ENCODE measurements around the gene F7. TPM values are rescaled to one million over a fixed set of nuclear protein-coding genes. Genes with fewer than 3 reads are reported as not detected.

Gene F7
- total RNA-seq, 1 donor from 2014 or later: under 0.01 TPM

- peaks cover 0 to 10% (median 6%) of the 10 kb centered on the region in 3 donors for H3K36me3 ChIP-seq (ENCODE audit: control insufficient read depth in 3 of 3, insufficient read depth in 3 of 3, low read length in 3 of 3)
- no peak overlapping the region for H3K27ac ChIP-seq (ENCODE audit: low read depth, low read length)
These were observed 13.5 kb upstream of the F7 start for GRCh38 chr13:113091891-113092775.

GRCh38 chr13:113092776-113093579 is 12.6 kb upstream of the F7 start:
- no peak overlapping the region for H3K27ac ChIP-seq (ENCODE audit: low read depth, low read length)
- no peak overlapping the region for H3K4me3 ChIP-seq (ENCODE audit: low read length in 3 of 3)
- peaks cover 0 to 5% (median 0%) of the 10 kb centered on the region in 3 donors for H3K27me3 ChIP-seq (ENCODE audit: control insufficient read depth in 3 of 3, insufficient read depth in 3 of 3, low read length in 3 of 3)
- H3K9ac ChIP-seq (ENCODE audit: low read depth in 1 of 3, low read length in 3 of 3): no peak overlapping the region
- peaks cover 0 to 4% (median 0%) of the 10 kb centered on the region in 3 donors for H3K4me1 ChIP-seq (ENCODE audit: control insufficient read depth in 3 of 3, insufficient read depth in 3 of 3, low read length in 3 of 3)
- H3K36me3 ChIP-seq (ENCODE audit: control insufficient read depth in 3 of 3, insufficient read depth in 3 of 3, low read length in 3 of 3): peaks cover 0 to 4% (median 1%) of the 10 kb centered on the region in 3 donors
- no peaks in the 10 kb centered on the region for H3K9me3 ChIP-seq (ENCODE audit: control insufficient read depth in 3 of 3, low read length in 3 of 3)

More at GRCh38 chr13:113091891-113092775, 13.5 kb upstream of the F7 start:
- H3K4me3 ChIP-seq (ENCODE audit: low read length in 3 of 3): no peak overlapping the region
- H3K4me1 ChIP-seq (ENCODE audit: control insufficient read depth in 3 of 3, insufficient read depth in 3 of 3, low read length in 3 of 3): no peaks in the 10 kb centered on the region
- peaks cover 0 to 5% (median 0%) of the 10 kb centered on the region in 3 donors for H3K27me3 ChIP-seq (ENCODE audit: control insufficient read depth in 3 of 3, insufficient read depth in 3 of 3, low read length in 3 of 3)
- no peak overlapping the region for H3K9ac ChIP-seq (ENCODE audit: low read depth in 1 of 3, low read length in 3 of 3)
- H3K9me3 ChIP-seq (ENCODE audit: control insufficient read depth in 3 of 3, low read length in 3 of 3): no peaks in the 10 kb centered on the region

- H3K27ac ChIP-seq (ENCODE audit: low read depth, low read length): no peak overlapping the region
- H3K36me3 ChIP-seq (ENCODE audit: control insufficient read depth in 3 of 3, insufficient read depth in 3 of 3, low read length in 3 of 3): peaks cover 0 to 6% (median 1%) of the 10 kb centered on the region in 3 donors
- peaks cover 0 to 10% (median 0%) of the 10 kb centered on the region in 3 donors for H3K4me1 ChIP-seq (ENCODE audit: control insufficient read depth in 3 of 3, insufficient read depth in 3 of 3, low read length in 3 of 3)
- no peak overlapping the region for H3K9ac ChIP-seq (ENCODE audit: low read depth in 1 of 3, low read length in 3 of 3)
- H3K27me3 ChIP-seq (ENCODE audit: control insufficient read depth in 3 of 3, insufficient read depth in 3 of 3, low read length in 3 of 3): peaks cover 0 to 5% (median 3%) of the 10 kb centered on the region in 3 donors
- H3K9me3 ChIP-seq (ENCODE audit: control insufficient read depth in 3 of 3, low read length in 3 of 3): no peaks in the 10 kb centered on the region
- no peak overlapping the region for H3K4me3 ChIP-seq (ENCODE audit: low read length in 3 of 3)
These were observed 11.8 kb upstream of the F7 start for GRCh38 chr13:113093580-113094409.

- Histone ChIP-seq H3K4me1 (ENCODE audit: control insufficient read depth in 3 of 3, insufficient read depth in 3 of 3, low read length in 3 of 3) (peaks cover 0 to 10% (median 0%) of the 10 kb centered on the region in 3 donors), H3K9ac (ENCODE audit: low read depth in 1 of 3, low read length in 3 of 3) (no peak overlapping the region), H3K9me3 (ENCODE audit: control insufficient read depth in 3 of 3, low read length in 3 of 3) (no peaks in the 10 kb centered on the region), H3K27ac (ENCODE audit: low read depth, low read length) (no peak overlapping the region), H3K4me3 (ENCODE audit: low read length in 3 of 3) (no peak overlapping the region), H3K36me3 (ENCODE audit: control insufficient read depth in 3 of 3, insufficient read depth in 3 of 3, low read length in 3 of 3) (peaks cover 0 to 6% (median 1%) of the 10 kb centered on the region in 3 donors), H3K27me3 (ENCODE audit: control insufficient read depth in 3 of 3, insufficient read depth in 3 of 3, low read length in 3 of 3) (peaks cover 0 to 5% (median 5%) of the 10 kb centered on the region in 3 donors)
These were observed 11.2 kb upstream of the F7 start for GRCh38 chr13:113094410-113094800.

- no peak overlapping the region for H3K4me3 ChIP-seq (ENCODE audit: low read length in 3 of 3)
- H3K4me1 ChIP-seq (ENCODE audit: control insufficient read depth in 3 of 3, insufficient read depth in 3 of 3, low read length in 3 of 3): peaks cover 0 to 10% (median 0%) of the 10 kb centered on the region in 3 donors
- H3K9me3 ChIP-seq (ENCODE audit: control insufficient read depth in 3 of 3, low read length in 3 of 3): no peaks in the 10 kb centered on the region
- H3K27ac ChIP-seq (ENCODE audit: low read depth, low read length): no peak overlapping the region
- peaks cover 0 to 4% (median 0%) of the 10 kb centered on the region in 3 donors for H3K36me3 ChIP-seq (ENCODE audit: control insufficient read depth in 3 of 3, insufficient read depth in 3 of 3, low read length in 3 of 3)
- H3K9ac ChIP-seq (ENCODE audit: low read depth in 1 of 3, low read length in 3 of 3): no peak overlapping the region
- H3K27me3 ChIP-seq (ENCODE audit: control insufficient read depth in 3 of 3, insufficient read depth in 3 of 3, low read length in 3 of 3): peaks cover 0 to 5% (median 5%) of the 10 kb centered on the region in 3 donors
These were observed 10.2 kb upstream of the F7 start for GRCh38 chr13:113095146-113096051.

- Histone ChIP-seq H3K4me3 (ENCODE audit: low read length in 3 of 3) (no peak overlapping the region), H3K27ac (ENCODE audit: low read depth, low read length) (no peak overlapping the region), H3K4me1 (ENCODE audit: control insufficient read depth in 3 of 3, insufficient read depth in 3 of 3, low read length in 3 of 3) (peaks cover 0 to 10% (median 0%) of the 10 kb centered on the region in 3 donors), H3K27me3 (ENCODE audit: control insufficient read depth in 3 of 3, insufficient read depth in 3 of 3, low read length in 3 of 3) (peaks cover 0 to 5% (median 5%) of the 10 kb centered on the region in 3 donors), H3K36me3 (ENCODE audit: control insufficient read depth in 3 of 3, insufficient read depth in 3 of 3, low read length in 3 of 3) (peaks cover 0 to 4% (median 0%) of the 10 kb centered on the region in 3 donors), H3K9me3 (ENCODE audit: control insufficient read depth in 3 of 3, low read length in 3 of 3) (no peaks in the 10 kb centered on the region), H3K9ac (ENCODE audit: low read depth in 1 of 3, low read length in 3 of 3) (no peak overlapping the region)
These were observed 9.4 kb upstream of the F7 start for GRCh38 chr13:113096052-113096744.

GRCh38 chr13:113096745-113097305 is 8.8 kb upstream of the F7 start:
- H3K27ac ChIP-seq (ENCODE audit: low read depth, low read length): no peak overlapping the region
- H3K9ac ChIP-seq (ENCODE audit: low read depth in 1 of 3, low read length in 3 of 3): no peak overlapping the region
- peaks cover 0 to 10% (median 0%) of the 10 kb centered on the region in 3 donors for H3K4me1 ChIP-seq (ENCODE audit: control insufficient read depth in 3 of 3, insufficient read depth in 3 of 3, low read length in 3 of 3)
- H3K36me3 ChIP-seq (ENCODE audit: control insufficient read depth in 3 of 3, insufficient read depth in 3 of 3, low read length in 3 of 3): peaks cover 0 to 4% (median 0%) of the 10 kb centered on the region in 3 donors
- no peak overlapping the region for H3K4me3 ChIP-seq (ENCODE audit: low read length in 3 of 3)
- no peaks in the 10 kb centered on the region for H3K9me3 ChIP-seq (ENCODE audit: control insufficient read depth in 3 of 3, low read length in 3 of 3)
- H3K27me3 ChIP-seq (ENCODE audit: control insufficient read depth in 3 of 3, insufficient read depth in 3 of 3, low read length in 3 of 3): peaks cover 0 to 5% (median 5%) of the 10 kb centered on the region in 3 donors

GRCh38 chr13:113097651-113098050 is 7.9 kb upstream of the F7 start:
- H3K9me3 ChIP-seq (ENCODE audit: control insufficient read depth in 3 of 3, low read length in 3 of 3): no peaks in the 10 kb centered on the region
- H3K4me3 ChIP-seq (ENCODE audit: low read length in 3 of 3): no peak overlapping the region
- peaks cover 0 to 10% (median 0%) of the 10 kb centered on the region in 3 donors for H3K4me1 ChIP-seq (ENCODE audit: control insufficient read depth in 3 of 3, insufficient read depth in 3 of 3, low read length in 3 of 3)
- H3K9ac ChIP-seq (ENCODE audit: low read depth in 1 of 3, low read length in 3 of 3): peak overlapping the region in 1 of 3 donors; percentile 54
- peaks cover 0 to 4% (median 0%) of the 10 kb centered on the region in 3 donors for H3K36me3 ChIP-seq (ENCODE audit: control insufficient read depth in 3 of 3, insufficient read depth in 3 of 3, low read length in 3 of 3)
- peaks cover 0 to 5% (median 5%) of the 10 kb centered on the region in 3 donors for H3K27me3 ChIP-seq (ENCODE audit: control insufficient read depth in 3 of 3, insufficient read depth in 3 of 3, low read length in 3 of 3)
- no peak overlapping the region for H3K27ac ChIP-seq (ENCODE audit: low read depth, low read length)

All from skeletal muscle tissue (tissue), 4 donors.